Measurements from ENCODE around the gene UBC.
"Not testable (repeated sequence)": the region's sequence is repeated elsewhere in the genome, so short reads cannot be mapped to it uniquely, and the experiment has no call there.

UBC gene

DNA sequence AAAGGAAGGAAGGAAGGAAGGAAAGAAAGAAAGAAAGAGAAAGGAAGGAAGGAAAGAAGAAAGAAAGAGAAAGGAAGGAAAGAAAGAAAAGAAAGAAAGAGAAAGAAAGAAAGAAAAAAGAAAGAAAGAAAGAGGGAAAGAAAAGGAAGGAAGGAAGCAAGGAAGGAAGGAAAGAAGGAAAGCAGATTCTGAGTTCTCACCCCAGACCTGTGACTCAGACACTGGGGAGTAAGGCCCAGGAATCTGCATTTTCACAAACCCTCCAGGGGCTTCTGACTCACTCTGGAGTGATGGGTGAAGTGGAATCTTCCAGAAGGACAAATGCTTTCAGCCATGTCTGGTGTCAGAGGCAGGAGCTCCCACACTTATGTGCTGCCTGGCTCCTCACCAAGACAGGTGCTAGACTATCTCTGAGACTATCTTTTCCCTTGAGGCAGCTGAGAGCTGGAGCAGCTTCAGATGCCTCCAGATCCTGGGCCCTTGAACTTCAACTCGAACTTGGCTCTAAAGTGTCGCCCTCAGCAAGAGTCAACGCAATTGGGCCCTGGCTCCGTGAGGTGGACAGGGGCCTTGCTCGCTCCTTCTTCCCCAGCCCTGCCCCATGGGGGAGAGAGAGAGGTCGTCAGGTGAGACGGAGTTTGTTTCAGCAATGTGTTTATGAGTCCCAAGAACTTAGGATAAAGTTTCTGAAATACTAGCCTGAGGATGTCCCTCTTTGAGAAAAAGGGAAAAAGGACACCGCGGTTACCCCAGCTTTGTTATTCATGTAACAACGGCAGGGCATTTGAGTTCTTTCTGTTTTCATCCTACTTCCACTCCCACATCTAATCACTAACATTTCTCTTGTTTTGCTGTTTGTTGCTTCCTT, 31.0 kb downstream of the UBC start:
- Mint-ChIP-seq H3K4me1 (peaks cover 41% of the 10 kb centered on the region), H3K36me3 (ENCODE audit: low read depth) (no peaks in the 10 kb centered on the region), H3K4me3 (no peak overlapping the region), H3K27me3 (ENCODE audit: low read depth, poor library complexity) (no peaks in the 10 kb centered on the region), H3K9me3 (no peaks in the 10 kb centered on the region), H3K27ac (no peak overlapping the region)
- DNase-seq = no peak
- TF ChIP-seq, protein P1, sequence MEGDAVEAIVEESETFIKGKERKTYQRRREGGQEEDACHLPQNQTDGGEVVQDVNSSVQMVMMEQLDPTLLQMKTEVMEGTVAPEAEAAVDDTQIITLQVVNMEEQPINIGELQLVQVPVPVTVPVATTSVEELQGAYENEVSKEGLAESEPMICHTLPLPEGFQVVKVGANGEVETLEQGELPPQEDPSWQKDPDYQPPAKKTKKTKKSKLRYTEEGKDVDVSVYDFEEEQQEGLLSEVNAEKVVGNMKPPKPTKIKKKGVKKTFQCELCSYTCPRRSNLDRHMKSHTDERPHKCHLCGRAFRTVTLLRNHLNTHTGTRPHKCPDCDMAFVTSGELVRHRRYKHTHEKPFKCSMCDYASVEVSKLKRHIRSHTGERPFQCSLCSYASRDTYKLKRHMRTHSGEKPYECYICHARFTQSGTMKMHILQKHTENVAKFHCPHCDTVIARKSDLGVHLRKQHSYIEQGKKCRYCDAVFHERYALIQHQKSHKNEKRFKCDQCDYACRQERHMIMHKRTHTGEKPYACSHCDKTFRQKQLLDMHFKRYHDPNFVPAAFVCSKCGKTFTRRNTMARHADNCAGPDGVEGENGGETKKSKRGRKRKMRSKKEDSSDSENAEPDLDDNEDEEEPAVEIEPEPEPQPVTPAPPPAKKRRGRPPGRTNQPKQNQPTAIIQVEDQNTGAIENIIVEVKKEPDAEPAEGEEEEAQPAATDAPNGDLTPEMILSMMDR (IDR thresholded peaks at IDR 0.05) = no peak

DNA sequence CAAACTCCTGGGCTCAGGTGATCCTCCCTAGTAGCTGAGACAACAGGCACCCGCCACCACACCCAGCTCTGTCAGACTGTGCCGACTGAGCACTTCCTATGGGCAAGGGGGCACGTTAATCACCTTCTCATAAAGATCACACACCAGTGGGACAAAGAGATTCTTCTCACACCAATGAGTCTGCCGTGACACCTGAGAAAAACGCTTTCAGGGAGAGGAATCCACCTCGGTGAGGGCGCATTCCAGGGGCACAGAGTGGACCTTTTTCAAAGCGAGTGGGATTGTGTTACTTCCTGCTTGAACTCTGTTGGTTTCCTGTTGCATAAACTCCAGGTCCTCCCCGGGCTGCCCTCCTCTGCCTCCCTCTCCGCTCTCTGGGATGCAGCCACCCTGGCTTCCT, 33.3 kb downstream of the UBC start:
- Mint-ChIP-seq H3K4me3 (no peak overlapping the region), H3K27ac (peak overlapping the region; percentile 85), H3K36me3 (ENCODE audit: low read depth) (no peaks in the 10 kb centered on the region), H3K27me3 (ENCODE audit: low read depth, poor library complexity) (peaks cover 3% of the 10 kb centered on the region), H3K4me1 (peaks cover 43% of the 10 kb centered on the region), H3K9me3 (no peaks in the 10 kb centered on the region)
- peak; percentile 34 for DNase-seq
- TF ChIP-seq, protein P1 (IDR thresholded peaks at IDR 0.05) = no peak

DNA sequence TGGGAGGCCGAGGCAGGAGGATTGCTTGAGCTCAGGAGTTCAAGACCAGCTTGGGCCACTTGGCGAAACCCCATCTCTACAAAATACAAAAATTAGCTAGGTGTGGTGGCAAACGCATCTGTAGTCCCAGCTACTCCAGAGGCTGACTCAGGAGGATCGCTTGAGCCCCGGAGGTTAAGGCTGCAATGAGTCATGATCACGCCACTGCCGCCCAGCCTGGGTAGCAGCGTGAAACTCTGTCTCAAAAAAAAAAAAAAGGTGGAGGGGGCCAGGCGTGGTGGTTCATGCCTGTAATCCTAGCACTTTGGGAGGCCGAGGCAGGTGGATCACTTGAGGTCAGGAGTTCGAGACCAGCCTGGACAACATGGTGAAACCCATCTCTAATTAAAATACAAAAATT, 34.1 kb downstream of the UBC start:
- not testable (repeated sequence) for H3K27me3 Mint-ChIP-seq (ENCODE audit: low read depth, poor library complexity); H3K4me3 Mint-ChIP-seq; DNase-seq; H3K27ac Mint-ChIP-seq; H3K9me3 Mint-ChIP-seq; H3K36me3 Mint-ChIP-seq (ENCODE audit: low read depth)
- H3K4me1 Mint-ChIP-seq = peaks cover 49% of the 10 kb centered on the region

DNA sequence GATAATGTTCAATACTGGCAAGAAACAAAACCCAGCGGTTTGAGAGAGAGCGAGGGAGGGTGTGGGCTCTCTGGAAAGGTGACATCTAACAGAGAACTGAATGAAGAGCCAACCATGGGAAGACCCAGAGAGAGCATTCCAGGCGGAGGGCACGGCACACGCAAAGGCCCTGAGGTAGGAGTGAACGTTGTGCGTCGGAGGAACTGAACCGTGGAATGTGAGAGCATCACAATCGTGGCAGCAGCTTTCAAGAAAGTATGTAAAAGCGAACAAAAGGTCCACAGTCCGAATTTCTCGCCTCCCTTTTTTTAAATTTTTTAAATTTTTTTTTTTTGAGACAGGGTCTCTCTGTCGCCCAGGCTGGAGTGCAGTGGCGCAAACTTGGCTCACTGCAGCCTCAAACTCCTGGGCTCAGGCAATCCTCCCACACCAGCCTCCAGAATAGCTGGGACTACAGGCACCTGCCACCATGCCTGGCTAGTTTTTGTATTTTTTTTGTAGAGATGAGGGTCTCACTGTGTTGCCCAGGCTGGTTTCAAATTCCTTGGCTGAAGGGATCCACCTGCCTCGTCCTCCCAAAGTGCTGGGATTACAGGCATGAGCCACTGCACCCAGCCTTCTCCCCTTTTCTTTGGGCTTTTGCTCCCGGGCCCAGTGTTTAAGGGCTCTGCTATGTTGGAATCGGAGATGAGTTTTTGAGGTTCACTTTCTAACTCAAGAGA, 35.5 kb downstream of the UBC start:
- Mint-ChIP-seq H3K27ac (no peak overlapping the region), H3K9me3 (no peaks in the 10 kb centered on the region), H3K36me3 (ENCODE audit: low read depth) (no peaks in the 10 kb centered on the region), H3K4me1 (peaks cover 43% of the 10 kb centered on the region), H3K4me3 (no peak overlapping the region), H3K27me3 (ENCODE audit: low read depth, poor library complexity) (peaks cover 4% of the 10 kb centered on the region)
- DNase-seq = no peak
- TF ChIP-seq, protein P1 (IDR thresholded peaks at IDR 0.05) = no peak

DNA sequence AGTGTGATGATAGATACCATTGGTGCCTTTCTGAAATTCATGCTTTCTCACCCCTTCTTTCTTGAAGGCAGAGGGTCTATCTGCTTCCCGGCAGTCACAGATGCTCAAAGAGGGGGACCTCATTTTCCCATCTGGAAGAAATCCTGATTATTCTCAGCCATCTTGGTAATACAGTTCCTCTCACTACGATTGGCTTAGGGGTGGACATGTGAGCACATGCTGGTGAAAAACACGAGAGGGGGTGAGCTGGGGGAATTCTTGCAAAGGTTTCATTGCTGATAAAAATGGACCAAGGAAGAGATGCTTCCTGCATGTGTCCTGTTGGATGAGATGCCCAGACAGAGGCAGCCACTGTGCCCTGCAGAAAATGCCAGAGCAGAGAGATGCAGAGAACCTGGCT, 37.0 kb downstream of the UBC start:
- peaks cover 32% of the 10 kb centered on the region for H3K4me1 Mint-ChIP-seq

DNA sequence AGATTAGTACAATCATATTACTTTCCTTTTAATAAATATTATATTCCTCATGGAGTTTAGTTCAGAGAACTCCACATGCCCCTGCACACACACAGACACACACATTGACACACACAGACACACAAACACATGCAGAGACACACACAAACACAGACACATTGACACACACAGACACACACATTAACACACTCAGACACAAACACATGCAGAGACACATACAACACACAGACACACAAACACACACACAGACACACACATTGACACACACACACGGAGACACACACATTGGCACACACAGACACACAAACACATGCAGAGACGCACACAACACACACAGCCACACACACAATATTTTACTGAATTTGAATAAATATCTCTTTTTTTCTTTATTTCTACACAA, 38.3 kb downstream of the UBC start:
- no peaks in the 10 kb centered on the region for H3K9me3 Mint-ChIP-seq
- peaks cover 32% of the 10 kb centered on the region for H3K4me1 Mint-ChIP-seq
- TF ChIP-seq, protein P1 (IDR thresholded peaks at IDR 0.05) = no peak
- no peak for DNase-seq
- no peak overlapping the region for H3K4me3 Mint-ChIP-seq
- no peaks in the 10 kb centered on the region for H3K36me3 Mint-ChIP-seq (ENCODE audit: low read depth)
- H3K27ac Mint-ChIP-seq = peak overlapping the region; percentile 1
- H3K27me3 Mint-ChIP-seq (ENCODE audit: low read depth, poor library complexity) = peaks cover 8% of the 10 kb centered on the region

More for the DNA sequence above, 37.0 kb downstream of the UBC start:
- Mint-ChIP-seq H3K9me3 (no peaks in the 10 kb centered on the region), H3K36me3 (ENCODE audit: low read depth) (no peaks in the 10 kb centered on the region), H3K4me3 (no peak overlapping the region), H3K27me3 (ENCODE audit: low read depth, poor library complexity) (peaks cover 4% of the 10 kb centered on the region), H3K27ac (no peak overlapping the region)
- TF ChIP-seq, protein P1 (IDR thresholded peaks at IDR 0.05) = no peak
- no peak for DNase-seq
